HG03432 (cell line): ENCODE measurements around the gene KRT10.

Experiments
- ATAC-seq: cut with Tn5 transposase; IDR thresholded peaks from one replicate; pipeline ENCODE4 v1.9.1; 2021; ENCODE audit warnings: mild to moderate bottlenecking, moderate library complexity; ENCODE audit not compliant: unreplicated experiment

KRT10 gene

DNA sequence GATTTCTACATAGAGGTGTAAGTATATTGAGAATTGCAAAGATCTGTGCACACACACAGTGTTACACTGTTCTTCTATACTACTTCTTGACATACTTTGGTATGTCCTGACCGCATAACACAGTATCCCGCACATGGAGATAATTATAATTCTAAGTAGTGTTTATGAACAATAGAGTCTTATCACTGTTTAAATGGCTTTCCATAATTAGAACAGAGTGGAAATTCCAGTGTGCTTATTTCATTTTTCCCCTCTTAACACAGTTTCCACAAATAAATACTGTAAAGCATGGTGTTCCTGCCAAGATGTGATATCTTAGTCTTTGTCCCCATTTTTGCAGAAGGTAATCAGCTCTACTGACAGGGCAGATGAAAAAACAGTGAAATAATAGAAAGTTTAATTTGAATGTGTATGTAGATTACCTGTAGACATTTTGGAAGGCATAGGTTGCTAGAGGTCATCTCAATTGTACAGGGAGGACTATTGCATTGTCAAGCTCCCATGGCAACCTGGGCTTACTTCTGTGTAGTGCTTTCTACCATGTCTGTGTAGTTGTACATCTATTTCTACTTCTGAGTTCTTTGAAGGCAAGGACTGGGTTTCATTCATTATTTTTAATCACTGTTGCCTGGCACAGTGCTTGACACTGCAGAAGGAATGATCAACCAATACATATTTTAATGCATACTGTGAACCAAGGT lies 12.5 kb downstream of the KRT10 start:
- no peak for ATAC-seq

DNA sequence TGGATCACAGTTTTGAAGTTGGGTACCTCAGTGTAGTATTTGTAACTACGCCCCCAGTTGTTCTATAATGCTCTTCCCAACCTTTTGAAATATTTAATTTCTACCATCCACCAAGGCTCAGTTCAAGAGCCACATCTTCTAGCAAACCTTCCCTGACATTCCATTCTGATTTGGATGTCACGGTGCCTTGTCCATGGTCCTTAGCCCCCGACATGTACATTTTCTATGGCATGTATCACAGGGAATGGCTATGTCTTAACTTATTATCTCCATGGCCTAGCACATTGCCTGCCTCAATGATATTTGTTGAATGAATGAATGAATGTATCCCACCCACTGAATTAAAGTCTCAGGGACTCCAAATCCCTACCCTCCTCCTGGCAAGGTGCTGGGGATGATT lies 16.3 kb downstream of the KRT10 start:
- no peak for ATAC-seq

DNA sequence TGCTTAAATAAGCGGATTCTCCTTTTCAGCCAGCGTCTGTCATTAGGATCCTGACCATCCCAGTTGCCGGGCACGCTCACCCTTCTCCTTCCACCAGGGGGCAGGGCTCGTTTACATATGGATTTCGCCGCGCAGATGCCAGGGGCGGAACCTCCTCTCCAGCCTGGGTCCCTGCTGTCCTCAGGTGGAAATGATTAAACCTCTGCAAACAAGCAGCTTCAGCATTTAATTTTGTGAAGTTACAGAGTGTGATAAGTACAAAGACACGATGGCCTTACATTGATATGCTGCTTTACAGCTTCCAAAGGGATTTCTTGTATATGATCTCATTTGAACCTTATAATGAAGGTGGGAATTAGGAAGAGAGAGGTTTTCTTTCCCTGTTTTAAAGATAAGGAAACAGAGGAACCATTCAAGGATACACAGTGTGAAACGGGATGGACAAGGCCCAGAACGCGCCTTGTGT lies 18.8 kb downstream of the KRT10 start:
- no peak for ATAC-seq

DNA sequence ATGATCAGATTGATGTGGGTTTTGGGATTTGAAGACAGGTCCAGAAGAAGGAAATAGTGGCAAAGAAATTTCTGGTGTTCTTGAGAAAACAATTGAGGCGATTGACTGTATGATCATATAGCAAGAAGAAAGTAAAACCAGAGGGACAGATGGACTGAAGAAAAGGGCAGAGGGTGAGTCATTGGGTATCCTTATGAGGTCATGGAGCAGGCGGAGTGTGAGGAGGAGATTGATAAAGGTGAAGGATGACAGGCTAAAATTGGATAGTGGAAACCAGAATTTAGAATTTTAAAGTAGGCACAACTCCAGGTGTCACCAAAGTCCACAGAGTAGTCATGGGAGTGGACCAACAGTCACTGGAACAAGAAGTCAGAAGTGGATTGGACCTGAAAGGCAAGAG lies 21.3 kb downstream of the KRT10 start:
- no peak for ATAC-seq

DNA sequence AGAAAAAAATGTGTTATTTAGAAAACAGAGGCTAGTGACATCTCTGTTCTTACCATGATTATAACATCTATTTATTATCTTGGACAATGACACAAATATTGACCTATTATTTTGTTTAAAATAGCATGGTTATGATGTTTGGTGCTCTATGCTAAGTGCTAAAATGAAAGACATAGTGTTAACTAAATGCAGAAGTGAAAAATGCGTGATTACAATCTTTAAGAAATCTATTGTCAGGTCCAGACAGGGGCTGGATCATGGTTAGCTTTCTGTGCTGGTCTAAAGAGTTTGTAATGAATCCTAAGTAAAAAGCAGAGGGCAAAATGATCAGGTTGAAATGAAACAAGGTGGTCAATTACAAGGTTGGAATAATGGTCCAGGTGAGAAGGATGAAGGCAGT lies 22.0 kb downstream of the KRT10 start:
- no peak for ATAC-seq

DNA sequence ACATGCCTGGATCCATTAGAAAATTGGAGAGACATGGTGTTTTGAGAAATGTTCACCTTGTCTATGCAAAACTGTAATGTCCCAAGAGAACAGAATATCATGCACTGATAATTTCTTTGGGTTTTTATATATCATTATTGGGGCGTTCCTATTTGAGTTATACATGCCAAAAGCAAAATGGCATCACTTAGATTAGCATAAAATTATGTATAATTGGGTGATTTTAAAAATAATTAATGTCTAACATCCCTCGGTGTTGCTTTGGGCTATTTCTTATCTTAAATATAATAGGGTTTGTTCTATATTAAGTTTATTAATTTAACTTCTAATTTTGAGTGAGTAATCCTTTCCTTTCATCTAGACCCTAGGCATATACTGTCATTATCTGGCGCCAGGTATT lies 22.6 kb downstream of the KRT10 start, which contains the start of gene KRT28:
Gene KRT28 (minus strand): TSS at position 101 of the 400 bp plus-strand sequence. CDS start 66 bp downstream, at position 35.
- ATAC-seq = no peak

DNA sequence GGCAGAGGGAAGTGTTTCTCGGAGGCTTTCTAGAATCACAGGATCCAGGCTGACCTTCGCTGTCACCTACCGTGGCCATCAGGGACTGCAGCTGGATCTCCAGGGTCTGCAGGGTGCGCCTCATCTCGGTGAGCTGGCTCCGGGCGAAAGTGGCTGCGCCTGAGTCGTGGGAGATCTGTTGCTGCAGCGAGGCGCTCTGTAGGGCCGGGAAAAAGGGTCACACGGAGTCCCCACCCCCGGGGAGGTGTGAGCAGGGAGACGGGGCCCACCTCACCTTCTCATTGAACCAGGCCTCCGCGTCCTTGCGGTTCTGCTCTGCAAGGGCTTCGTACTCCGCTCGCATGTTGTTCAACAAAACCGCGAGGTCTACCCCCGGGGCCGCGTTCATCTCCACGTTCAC lies 25.6 kb downstream of the KRT10 start:
- ATAC-seq = no peak

DNA sequence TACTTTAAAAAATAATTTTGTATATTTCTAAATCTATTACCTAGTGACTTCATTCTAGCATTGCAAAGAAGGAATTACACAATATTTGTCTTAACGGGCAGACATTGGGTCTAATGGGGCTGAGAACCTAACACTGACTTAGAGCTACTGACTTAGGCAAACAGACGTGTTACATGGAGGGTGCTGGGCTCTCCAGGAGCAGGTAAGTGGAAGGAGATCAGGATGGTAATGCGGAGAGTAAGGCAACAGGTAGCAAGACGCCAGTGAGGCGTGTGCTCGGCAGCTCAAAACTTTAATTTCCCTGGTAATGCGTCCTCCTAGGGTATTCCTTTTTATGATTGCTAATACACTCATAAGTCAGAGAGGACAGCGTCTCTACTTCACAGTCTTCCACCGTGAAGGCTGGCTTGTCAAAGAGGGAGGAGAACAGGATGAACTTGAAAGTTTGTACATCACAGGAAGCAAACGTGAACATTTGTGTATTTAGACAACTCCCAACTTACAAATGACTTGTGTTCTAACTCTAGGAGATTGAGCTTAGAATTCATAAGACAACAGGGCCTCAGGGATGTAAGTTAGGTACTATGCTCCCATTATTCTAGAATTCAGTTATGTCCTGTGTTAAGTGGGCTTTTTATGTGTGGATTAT lies 27.3 kb downstream of the KRT10 start:
- ATAC-seq = no peak

DNA sequence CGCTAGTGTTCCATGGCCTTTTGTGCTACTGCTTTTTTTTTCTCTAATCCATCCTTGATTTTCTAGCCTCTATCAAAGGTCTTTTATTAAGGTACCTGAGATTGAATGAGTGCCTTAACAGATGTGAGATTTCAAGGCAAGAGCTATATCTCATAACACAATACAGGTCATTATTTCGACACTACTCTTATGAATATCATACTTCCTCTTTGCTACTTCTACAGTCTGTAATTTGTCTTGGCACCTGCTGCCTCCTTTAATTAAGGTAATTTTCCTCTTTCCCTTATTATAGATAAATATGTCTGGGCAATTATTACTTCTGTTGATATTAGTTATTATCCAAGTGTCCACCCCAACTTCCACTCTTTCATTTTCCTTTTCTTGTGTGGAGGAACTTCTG lies 27.9 kb downstream of the KRT10 start:
- no peak for ATAC-seq

DNA sequence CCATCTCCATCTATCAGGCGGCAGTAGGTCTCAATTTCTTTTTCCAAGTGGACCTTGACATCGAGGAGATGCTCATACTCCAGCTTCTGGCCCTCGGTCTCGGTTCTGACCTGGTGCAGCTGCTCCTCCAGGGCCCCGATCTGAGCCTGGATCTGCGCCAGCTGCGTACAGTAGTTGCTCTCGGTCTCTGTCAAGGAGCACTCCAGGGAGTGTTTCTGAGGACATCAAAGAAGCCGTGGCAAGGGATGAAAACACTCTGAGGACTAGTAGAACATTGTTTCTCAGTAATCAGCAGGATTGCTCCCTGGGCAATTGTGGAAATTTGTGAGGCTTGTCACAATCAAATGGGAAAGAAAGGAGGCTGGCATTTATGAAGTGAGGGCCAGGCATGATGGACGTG lies 28.6 kb downstream of the KRT10 start:
- ATAC-seq = no peak

DNA sequence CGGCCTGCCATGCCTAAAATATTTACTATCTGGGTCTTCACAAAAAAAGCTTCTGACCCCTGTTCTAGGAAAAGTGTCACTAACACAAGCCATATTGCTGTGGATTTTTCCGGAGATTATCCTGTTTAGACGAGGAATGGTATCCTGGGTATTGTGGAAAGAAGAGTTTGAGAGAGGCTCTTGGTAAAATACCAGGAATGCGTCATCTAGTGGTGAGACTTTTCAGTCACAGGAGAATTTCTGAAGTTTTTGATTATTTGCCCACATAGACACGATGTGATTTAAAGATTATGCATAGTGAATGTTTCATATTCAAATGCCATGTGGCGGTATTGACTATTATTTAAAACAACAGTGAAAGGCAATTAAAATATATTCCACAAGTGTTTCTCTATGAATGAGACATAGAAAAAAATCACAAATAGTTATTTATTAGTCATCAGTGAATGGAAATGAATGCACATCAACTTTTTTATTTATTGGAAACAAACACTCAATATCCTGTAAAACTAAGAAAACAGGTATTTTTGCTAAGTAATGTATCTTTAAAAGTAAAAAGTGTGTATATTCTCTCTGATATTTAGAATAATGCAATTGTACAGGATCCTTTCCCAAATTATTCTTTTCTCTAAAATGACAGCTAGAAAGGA lies 30.5 kb downstream of the KRT10 start:
- ATAC-seq = no peak

DNA sequence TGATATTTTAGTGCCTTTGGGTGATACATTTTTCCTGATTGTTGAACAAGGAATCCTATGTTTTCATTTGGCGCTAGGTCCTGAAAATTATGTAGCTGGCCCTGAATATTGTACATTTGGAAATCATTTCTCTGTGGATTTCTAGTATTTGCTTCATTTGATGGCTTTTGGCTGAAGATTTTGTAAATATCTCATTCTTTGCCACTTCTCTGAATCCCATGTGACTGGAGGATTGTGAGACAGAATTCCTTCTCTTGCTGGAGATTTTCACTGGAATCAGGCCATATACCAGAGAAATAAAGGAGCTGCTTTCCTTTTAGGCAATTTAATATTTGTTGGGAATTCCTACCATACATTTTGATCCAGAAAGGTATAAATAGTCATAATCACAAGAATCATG lies 31.3 kb downstream of the KRT10 start:
- no peak for ATAC-seq

DNA sequence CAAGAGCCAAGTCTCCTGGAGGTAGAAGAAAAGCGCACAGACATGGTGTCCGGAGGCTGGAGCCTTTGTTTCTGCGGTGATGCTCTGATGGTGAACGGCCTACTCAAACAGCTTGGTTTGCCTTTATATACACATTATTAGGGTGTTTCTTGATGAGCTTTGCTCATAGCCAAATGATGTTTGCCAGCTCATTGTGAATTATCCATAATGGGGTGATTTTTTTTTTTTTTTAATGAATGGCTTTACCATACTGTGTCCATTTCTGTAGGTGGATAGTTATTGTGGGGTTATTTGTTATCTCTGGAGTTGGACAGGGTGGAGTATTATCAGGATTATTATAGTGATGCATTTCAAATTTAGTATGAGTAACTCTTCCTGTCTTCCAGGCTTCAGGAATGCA lies 40.0 kb downstream of the KRT10 start, which contains the start of gene KRT27:
Gene KRT27 (minus strand): TSS at position 101 of the 400 bp plus-strand sequence. CDS start 57 bp downstream, at position 44.
- no peak for ATAC-seq

DNA sequence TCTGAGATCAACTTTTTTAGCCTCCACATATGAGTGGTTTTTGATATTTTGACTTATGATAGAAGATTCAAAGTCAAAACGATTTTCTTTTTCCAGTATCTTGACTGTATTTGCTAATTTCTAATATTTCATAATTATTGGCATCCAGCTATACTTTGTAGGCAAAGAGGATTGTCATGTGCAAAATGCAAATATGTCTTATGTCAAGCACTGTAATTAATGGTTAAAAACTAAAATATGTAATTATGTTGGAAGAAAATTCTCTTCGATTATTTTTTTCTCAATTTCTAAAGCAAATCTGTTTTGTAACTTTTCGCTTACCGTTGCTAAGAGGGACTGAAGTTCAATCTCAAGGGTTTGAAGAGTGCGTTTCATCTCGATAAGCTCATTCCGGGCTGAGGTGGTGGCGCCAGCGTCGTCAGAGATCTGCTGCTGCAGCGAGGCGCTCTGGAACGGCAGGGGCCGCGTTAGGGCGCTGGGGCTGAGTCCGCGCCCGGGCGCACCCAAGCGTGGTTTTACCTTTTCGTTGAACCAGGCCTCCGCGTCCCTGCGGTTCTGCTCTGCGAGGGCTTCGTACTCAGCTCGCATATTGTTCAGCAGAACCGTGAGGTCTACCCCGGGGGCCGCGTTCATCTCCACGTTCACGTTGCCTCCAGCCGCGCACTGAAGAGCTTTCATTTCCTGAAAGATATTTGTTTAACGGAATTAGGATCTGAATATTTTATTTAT lies 43.1 kb downstream of the KRT10 start:
- ATAC-seq = no peak

DNA sequence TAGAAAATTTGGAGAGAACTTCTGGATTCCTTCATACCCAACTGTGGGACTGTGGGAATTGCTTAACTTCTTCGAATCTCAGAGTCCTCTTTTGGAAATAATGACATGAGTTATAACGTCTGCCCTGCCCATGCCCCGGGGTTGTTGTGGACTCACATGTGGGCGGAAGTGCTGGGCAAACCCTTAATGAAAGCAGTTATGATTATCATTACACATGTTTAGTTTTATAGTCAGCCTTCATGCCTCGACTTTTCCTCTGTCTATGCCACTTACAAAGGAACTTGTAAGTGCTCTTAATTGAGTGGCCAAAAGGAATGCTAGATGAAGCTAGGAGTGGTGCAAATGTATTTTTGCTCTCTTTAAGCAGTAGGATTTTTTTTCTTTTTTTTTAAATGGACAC lies 44.0 kb downstream of the KRT10 start:
- ATAC-seq = no peak

DNA sequence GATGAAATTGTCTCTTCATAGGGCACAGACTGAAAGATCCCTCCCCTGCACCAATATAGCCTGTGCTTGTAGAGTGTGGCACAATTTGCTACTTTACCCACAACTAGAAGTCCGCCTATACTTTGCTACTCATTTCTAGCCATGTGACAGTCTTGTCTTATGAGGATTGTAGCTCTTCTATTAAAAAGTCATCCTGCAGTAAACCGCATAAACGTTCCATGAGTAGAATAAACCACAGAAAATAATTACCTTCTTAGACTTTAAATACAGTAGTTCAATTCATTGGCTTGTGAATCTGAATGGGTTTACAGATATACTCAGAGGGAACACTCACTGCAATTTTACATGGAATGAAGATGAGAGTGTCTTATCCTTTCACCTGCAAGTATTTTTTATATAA lies 44.4 kb downstream of the KRT10 start:
- no peak for ATAC-seq

DNA sequence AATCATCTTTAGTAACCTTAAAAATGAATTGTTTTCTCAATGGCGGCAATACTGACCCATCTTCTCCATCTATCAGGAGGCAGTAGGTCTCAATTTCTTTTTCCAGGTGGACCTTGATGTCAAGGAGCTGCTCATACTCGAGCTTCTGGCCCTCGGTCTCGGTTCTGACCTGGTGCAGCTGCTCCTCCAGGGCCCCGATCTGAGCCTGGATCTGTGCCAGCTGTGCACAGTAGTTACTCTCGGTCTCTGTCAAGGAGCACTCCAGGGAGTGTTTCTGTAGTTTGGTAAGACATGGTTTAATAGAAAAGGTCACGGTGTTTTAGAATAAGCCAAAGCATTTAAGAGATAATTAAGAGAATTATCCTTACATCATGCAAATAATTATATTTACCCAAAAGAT lies 45.0 kb downstream of the KRT10 start:
- ATAC-seq = no peak

DNA sequence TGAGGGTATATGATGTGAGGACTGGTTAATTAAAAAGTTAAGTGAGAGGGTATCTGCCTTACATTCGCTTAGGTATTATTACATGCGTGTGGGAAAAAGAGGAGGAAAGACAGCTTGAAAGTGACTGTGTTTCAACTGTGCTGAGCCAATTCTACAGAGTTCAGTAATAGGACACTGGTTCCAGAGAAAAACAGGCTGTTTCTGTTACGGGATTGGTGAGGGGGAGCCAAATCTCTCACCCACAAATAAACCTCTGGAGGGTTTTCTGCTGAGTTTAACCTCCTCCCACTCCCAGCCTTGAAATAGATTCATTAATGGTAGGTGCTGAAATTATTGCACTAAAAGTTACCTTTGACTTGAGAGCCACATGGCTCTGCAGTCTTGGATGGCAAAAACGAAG lies 46.5 kb downstream of the KRT10 start:
- ATAC-seq = no peak

DNA sequence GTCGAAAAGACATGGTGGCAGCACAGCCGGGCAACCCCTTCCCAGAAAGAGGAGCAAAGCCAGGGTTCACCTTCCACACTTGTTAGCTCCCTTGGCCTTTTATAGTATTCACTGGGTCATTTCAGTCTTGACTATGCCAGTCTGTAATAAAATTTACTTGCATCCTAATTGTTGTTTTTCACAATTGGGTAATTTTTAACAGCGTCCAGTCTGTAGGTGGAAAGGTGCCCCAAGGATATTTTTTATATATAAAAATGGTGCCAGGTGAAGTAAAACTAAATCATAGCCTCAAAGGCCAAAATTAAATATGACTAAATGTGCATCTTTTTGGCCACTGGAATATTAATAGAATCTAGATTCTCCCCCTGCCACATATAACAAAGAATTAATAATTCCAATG lies 50.3 kb downstream of the KRT10 start, which contains the start of gene KRT26:
Gene KRT26 (minus strand): TSS at position 101 of the 400 bp plus-strand sequence. CDS start 88 bp downstream, at position 13.
- ATAC-seq = no peak
